GM18526 (cell line): Measurements from ENCODE around the gene DHRS2.

Experiments used
- POLR2A ChIP-seq: IDR thresholded peaks from 3 replicates; pipeline ENCODE4 v1.6.1; 2011; ENCODE audit not compliant: insufficient read length; ENCODE audit errors: extremely low read depth

The DHRS2 gene

DNA sequence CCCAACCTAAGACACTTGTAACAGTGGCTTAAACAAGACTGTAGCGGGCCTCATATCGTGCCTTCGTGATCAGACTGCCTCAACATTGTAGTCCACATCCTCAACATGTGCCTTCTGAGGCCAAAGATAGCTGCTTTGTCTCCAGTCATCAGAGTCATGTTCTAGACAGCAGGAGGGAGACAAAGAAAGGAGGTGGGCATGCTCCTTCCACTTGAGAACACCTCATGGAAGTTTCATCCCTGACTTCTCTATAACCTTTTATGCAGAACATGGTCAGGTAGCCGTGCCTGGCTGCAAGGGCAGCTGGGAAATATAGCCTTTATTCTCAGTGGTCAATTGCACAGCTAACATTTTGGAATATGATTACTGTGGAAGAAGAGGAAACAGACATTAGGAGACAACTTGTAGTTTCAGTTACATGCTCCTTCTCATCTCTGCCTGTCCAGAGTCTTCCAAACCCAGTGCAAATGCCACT is 25.3 kb upstream of the DHRS2 start:
- TF ChIP-seq POLR2A = no peak

DNA sequence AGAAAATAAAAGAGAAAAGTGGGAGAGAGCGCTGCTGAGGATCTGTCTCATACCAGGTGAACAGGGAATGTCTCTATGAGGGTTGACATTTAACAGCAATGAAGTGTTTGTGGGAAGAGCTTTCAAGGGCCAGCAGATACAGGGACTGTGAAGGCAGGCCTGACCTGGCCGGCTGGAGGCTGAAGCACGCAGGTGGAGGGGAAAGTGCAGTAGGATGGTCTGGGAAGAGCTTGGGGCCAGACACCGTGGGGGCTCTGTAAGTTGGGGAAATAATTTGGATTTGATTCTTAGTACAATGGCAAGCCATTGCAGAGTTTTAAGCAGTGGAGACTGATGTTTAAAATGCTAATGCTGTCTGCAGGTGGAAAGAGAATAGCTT is 23.8 kb upstream of the DHRS2 start:
- TF ChIP-seq POLR2A = no peak

DNA sequence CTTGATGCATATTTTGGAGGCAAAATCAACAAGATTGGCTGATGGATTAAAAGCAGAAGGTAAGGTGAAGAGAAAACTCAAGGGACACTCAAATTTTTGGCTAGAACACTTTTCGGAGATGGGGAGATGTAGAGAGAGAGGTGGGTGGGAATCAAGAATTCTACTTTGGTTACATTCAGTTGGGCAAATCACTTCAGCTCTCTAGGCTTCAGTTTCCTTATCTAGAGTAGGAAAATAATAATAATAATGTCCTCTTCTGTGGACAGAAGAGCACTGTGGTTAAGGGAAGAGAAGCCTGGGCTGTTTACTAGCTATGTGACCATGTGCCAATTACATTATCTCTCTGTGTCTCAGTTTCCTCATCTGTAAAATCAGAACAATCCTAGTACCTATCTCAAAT is 23.4 kb upstream of the DHRS2 start:
- TF ChIP-seq POLR2A = no peak

DNA sequence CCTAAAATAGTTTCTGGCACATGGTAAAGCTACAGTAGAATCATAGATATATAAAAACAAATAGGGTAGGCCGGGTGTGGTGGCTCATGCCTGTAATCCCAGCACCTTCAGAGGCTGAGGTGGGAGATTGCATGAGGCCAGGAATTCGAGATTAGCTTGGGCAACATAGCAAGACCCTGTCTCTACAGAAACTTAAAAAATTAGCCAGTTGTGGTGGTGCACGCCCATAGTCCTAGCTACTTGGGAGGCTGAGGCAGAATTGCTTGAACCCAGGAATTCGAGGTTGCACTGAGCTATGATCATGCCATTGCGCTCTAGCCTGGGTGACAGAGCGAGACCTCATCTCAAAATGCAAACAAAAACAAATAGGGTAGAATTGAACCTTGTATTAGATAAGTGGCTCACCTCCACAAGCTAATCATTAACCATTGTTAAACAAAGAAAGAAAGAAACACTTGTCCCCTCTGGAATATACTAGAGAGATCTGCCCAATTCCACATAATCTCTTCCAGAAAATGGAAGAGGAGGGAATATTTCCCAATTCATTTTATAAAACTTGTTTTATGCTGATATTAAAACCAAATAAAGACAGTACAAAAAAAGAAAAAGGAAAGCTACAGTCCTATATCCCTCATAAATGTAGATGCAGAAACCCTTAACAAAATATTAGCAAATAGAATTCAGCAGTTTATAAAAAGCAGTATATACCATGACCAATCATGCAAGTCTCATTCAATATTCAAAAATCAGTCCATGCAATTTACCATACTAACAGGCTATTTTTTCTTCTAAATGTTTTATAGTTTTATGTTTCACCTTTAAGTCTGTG is 22.7 kb upstream of the DHRS2 start:
- no peak for TF ChIP-seq POLR2A

DNA sequence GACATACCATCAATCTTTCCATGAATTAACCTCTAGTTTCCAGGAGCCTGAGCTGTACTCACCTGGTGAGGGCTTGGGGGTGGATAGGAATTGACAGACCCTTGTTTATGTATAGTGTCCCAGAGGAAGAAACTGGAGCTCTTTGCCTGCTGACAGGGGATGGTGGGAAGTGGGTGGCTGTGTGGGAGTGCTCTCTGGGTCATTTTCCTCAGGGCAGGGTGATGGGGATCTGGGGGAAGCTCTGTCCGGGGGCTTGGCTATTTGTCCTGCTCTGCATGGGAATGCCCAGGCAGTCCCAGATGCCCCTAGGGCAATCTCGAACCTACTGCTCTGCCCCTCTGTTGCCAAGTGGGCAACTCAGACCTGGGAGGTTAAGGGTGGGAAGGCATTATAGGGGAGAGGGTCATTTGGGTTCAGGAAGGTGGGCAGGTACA is 21.8 kb upstream of the DHRS2 start:
- no peak for TF ChIP-seq POLR2A

DNA sequence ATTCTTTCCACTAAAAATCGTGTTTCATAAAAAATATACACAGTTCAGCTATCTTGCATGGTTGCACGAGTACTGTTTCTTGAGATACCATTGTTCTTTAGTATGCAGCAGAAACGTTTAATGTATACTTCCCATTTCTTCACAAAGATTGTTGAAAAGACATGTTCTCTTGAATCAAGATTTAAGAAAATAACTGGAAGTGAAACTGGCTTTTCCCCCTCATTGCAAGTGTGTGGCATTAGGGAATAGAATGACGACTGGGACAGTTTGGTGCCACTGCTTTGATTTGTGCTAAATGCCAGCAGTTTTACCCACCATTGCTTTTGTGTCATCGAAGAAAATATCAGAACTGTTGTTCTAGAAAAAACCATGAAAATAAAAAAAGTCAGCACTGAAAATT is 20.3 kb upstream of the DHRS2 start:
- TF ChIP-seq POLR2A = no peak

DNA sequence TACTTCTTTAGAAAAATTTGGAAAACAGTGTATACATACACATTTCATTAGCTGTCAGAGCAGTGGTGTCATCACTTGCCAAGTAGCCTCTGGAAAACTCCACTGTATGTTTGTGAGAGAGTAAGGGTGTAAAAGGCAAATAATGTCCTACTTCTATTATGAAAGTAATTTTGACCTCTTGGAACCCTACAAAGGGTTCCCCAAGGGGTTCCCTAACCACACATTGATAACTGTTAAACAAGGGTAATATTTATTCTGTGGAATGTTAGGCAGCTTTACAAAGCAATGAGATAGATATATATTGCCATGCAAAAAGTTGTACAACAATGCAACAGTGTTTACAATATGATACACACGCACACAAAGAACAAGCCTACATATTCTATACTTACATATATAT is 18.6 kb upstream of the DHRS2 start:
- TF ChIP-seq POLR2A = no peak

DNA sequence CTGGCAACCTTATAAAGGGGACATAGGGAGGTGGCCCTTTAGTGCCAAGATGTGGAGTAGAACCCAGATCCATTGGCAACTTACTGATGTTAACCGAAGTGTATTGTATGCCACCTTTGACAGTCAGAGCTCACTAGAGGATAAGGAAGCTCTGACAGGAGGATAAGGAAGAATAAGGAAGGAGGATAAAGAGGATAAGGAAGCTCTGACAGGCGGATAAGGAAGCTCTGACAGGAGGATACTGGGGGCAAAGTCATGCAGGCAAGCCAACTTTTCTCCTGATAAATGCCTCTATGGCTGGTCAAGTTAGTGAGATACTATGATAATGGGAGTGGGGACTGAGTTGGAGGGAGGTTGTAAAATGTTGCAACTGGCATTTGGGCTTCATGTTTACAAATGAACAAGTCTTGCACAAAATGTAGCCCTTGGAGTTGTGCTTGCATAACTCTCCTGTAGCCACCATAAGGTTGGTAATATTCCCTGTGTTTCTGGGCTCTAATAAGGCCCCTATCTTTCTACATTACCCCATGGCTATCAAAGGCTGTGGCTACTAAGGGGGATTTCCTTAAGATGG is 17.7 kb upstream of the DHRS2 start:
- TF ChIP-seq POLR2A = no peak

DNA sequence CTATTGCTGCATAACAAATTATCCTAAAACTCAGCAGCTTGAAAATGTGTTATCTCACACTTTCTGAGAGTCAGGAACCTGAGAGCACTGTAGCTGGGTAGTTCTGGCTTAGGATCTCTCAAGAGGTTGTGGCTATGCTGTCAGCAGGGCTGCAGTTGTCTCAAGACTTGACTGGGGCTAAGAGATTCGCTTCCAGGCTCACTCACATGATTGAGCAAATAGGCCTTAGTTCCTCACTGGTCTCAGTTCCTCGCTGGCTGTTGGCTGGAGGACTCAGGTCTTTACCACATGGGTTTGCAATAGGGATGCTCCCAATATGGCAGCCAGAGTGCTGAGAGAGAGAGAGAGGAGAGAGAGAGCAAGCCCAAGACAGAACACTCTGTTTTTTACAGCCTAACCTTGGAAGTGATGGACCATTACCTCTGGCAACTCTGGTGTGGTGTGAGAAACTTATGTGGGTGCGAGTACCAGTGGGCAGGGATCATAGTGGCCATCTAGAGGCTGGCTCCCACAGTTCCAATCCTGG is 15.9 kb upstream of the DHRS2 start:
- TF ChIP-seq POLR2A = no peak

DNA sequence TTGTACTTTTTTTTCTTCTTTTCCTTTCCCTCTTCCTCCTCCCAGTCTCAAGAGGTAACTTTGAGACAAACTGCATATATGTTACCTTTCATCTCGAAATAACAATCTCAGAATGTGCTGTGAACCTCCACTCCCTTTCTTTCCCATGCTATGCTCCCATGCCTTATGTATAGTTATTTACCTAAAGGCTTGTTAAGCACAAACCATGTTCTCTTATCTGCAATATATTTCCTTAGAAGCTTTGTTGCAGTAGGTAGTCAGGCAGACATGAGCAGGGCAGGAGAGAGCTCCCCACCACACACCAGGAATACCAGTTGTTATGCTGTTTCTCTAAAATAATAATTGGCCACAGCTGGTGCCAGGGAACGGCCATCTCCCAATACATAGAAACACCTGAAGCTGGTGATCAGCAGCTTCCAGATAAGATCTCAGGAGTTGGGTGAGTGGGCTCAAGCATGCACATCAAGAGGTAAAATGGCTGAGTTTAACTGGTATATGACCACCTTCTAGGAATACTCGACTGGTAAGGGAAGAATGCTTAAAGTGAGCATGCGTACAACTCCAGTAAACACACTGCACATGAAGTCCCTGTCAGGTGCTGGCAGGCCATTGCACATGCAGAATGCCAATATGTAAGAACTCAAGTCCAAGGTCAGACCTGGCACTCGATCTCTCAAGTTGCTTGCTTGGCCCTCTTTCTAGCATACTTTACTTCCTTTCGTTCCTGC is 14.8 kb upstream of the DHRS2 start:
- no peak for TF ChIP-seq POLR2A

DNA sequence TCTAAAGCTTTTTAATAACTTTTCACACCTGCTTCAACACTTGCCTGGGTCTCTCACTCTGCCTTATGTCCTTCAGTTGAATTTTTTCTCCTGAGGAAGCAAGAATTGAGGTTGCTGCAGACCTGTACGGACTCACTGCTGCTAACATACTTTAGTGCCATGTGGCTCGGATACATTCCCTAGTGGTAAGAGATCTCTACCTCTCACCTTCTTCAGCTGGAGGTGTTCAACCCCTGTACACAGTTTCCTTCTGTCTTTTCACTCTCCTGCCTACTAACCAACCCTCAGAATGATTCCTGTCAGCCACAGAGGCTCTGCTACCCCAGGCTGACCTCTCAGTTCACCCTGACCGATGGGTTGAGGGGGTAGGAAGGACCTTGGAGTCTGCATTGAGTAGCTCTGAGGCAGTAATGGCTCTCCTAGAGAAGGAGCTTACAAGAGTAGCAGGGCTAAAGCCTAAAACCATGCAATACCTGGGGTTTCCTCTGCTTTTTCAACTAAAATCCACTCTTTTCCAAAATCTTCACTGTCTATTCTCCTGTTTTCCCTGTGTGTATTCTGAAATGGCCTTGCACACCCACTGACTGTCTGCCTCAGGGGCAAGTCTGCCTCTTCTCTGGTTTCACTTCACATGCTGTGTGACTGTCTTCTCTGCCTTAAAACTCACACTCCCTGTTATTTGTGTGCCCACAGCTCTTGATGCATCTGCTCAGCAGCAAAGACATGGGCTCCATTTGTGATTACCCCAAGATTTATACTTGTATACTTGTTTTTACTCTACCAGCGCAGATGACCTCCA is 14.0 kb upstream of the DHRS2 start:
- no peak for TF ChIP-seq POLR2A

DNA sequence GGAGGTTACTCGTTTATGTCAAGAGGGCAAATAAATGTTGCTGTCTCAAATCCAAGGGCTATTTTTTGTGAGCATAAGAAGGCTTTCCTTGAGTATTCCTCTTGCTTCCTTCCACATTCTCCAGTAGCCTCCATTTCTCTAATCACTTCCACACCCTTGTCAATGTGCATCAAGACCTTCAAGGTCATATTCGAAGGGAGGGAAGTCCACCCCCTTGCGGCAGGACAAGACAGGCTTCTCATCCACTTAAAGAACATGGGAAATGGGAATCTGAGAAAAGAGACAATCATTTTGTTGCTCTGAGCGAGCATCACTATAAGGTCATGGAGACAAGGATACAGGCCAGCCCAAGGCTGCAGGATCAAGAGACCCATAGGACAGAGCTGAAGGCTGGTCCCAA is 13.2 kb upstream of the DHRS2 start:
- TF ChIP-seq POLR2A = no peak

DNA sequence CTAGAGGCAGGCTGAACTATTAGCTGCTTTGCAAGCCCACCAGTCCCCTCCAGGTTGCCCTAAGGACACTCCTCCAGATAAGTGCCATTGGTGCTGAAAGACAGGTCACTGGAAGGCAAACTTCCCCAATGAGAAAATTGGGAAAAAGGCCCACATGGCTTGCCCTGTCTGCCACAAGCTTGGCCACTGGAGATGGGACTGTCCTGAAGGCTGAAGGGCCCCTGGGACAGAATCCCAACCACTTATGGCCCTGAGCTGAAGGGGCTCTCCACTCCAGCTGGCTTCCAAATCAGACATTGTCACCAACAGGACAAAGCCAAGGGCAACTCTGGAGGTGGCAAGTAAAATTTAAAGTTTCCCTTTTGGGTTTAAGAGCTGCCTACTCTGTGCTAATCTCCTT is 12.2 kb upstream of the DHRS2 start:
- TF ChIP-seq POLR2A = no peak

DNA sequence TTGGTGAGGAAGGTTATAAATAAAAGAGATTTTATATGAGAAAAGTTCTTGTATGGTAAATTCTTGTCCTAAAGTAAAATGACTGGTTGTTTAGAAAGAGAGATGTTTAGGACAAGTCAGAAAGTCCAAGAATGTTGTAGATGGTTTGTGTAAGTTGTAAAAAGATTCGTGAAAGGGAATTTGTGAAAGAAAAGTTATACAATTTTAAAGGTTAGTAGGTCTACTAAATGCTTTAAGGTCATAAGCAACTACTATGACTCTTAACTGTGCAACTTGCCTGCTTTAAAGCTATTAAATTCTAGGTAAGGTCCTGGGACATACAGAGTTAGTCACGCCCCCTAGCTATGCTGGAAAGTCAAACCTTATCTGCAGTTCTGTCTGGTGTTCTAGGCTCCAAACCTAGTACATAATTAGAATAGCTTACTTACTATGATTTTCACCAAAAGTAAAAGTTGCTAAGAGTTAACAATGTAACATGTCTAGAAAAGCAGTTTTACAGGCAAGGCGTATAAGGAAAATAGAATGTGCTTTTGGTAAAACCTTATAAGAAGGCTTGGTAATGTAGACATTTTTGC is 11.2 kb upstream of the DHRS2 start:
- no peak for TF ChIP-seq POLR2A

DNA sequence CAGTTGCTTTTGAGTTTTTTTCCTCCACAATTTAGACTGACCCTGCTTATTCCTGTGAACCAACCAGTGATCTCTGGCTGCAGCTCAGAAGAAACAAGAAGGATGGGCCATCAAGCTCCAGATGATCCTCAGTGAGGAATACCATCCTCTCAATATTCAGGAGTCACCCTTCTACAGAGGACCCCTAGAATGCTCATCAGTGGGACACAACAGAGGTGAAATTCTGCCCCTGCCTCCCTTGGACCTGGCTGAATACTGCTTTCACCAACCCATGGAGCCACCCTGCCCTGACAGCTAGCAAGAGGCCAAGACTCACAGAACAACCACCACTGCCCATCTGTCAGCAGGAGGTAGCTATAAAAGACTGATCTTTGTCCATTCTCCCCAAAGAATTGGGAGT is 9.2 kb upstream of the DHRS2 start:
- no peak for TF ChIP-seq POLR2A
